Measurements from ENCODE around the gene ESYT3. TPM values are rescaled to one million over a fixed set of nuclear protein-coding genes. Genes with fewer than 3 reads are reported as not detected.

ESYT3 gene, protein sequence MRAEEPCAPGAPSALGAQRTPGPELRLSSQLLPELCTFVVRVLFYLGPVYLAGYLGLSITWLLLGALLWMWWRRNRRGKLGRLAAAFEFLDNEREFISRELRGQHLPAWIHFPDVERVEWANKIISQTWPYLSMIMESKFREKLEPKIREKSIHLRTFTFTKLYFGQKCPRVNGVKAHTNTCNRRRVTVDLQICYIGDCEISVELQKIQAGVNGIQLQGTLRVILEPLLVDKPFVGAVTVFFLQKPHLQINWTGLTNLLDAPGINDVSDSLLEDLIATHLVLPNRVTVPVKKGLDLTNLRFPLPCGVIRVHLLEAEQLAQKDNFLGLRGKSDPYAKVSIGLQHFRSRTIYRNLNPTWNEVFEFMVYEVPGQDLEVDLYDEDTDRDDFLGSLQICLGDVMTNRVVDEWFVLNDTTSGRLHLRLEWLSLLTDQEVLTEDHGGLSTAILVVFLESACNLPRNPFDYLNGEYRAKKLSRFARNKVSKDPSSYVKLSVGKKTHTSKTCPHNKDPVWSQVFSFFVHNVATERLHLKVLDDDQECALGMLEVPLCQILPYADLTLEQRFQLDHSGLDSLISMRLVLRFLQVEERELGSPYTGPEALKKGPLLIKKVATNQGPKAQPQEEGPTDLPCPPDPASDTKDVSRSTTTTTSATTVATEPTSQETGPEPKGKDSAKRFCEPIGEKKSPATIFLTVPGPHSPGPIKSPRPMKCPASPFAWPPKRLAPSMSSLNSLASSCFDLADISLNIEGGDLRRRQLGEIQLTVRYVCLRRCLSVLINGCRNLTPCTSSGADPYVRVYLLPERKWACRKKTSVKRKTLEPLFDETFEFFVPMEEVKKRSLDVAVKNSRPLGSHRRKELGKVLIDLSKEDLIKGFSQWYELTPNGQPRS
- total RNA-seq (2014; rRNA removed; shearing (Covaris generic)): not detected in 2 replicates

GRCh38 chr3:138434276-138434874 is at the start of gene ESYT3:
Gene ESYT3 (plus strand): TSS chr3:138434616. CDS start chr3:138434799, 183 bp downstream.
- DNase-seq (ENCODE audit: low spot score): no peak

GRCh38 chr3:138384976-138385375 is 49.4 kb upstream of the ESYT3 start:
- no peak for DNase-seq (ENCODE audit: low spot score)

DNA sequence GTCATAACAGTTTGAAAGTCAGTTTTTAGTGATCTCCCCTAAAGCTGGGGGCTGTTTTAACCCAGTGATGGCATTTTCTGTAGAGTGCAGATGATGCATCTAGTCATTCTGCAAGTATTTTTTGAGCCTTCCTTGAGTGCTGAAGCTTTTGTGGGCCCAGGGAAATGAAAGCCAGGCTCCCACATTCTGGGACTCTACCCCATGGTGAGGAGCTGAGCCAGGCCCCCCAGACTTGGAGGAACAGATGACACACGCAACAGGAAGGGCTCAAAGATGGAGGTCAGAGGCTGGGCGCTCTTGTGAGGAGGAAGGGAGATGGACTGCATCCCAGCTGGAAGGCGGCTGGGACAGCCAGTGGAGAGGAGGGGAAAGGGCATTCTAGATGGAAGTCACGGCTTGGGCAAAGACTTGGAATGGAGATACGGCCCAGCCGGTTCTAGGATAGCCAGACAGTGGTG is 45.2 kb upstream of the ESYT3 start:
- DNase-seq (ENCODE audit: low spot score): no peak

DNA sequence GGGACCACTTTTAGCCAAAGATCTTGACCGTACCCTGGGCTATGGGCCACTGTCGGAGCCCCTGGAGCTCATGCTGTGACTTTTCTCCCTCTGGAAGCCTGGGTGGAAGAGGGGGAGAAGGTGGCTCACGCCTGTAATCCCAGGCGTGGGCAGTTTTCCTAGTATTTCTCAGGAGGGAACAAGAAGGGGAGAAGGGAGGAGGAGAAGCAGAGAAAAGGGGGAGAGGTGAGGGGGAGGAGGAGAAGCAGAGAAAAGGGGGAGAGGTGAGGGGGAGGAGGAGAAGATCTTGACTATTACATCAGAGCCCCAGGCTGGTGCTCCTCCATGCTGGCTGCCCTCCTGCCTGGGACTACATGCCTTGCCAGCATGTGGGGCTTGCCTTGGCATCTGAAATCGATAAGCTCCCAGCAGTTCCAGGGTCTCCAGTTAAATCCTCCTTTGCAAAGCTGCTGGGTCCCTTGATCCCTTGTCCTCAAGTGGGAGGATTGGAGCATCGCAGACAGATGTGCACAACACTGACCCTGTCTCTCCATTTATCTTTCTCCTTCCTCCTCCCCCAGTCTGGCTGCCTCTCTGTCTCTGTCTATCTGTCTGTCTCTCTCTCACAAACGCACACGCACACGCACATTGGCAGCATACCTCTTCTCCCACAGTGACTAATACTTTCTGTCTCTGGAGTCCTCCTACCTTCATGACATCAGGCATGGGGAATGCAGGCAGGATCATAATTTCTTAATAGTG is 44.4 kb upstream of the ESYT3 start:
- DNase-seq (ENCODE audit: low spot score): no peak

DNA sequence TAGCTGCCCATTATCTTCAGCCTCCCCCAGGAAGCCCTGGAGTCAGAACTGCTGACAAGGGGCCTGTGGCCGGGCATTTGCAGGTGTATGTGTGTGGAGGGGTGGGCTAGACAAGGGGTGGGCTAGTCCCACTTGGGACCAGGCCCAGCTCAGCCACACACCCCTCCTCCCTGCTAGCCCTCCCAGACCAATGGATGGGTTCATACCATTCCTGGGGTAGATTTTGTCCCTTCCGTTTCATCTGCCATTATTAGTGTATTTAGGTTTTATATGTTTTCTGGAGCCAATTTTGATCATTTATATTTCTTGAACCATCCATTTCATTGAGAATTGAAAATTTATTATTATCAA is 43.9 kb upstream of the ESYT3 start:
- DNase-seq (ENCODE audit: low spot score): no peak

- DNase-seq (ENCODE audit: low spot score): no peak
Measured at GRCh38 chr3:138394156-138394555, 40.3 kb upstream of the ESYT3 start.

DNA sequence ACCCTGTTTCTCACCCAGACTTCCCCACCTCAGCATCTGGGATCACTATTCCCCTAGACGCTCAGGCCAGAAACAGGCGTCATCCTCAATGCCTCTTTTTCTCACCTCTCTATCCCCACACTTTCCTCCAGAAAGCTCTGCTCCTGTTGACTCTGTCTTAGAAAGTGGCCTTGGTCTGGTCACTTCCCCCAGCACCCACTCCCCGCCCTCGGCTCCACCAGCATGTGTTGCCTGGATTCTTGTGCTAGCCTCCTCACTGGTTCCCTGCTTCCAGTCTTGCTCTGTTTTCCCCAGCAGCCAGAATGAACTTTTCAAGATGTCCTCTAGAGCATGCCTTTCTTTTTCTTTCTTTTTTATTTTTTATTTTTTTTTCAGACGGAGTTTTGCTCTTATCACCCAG is 39.7 kb upstream of the ESYT3 start:
- DNase-seq (ENCODE audit: low spot score): no peak

- no peak for DNase-seq (ENCODE audit: low spot score)
Measured at GRCh38 chr3:138395865-138396751, 38.3 kb upstream of the ESYT3 start.

DNA sequence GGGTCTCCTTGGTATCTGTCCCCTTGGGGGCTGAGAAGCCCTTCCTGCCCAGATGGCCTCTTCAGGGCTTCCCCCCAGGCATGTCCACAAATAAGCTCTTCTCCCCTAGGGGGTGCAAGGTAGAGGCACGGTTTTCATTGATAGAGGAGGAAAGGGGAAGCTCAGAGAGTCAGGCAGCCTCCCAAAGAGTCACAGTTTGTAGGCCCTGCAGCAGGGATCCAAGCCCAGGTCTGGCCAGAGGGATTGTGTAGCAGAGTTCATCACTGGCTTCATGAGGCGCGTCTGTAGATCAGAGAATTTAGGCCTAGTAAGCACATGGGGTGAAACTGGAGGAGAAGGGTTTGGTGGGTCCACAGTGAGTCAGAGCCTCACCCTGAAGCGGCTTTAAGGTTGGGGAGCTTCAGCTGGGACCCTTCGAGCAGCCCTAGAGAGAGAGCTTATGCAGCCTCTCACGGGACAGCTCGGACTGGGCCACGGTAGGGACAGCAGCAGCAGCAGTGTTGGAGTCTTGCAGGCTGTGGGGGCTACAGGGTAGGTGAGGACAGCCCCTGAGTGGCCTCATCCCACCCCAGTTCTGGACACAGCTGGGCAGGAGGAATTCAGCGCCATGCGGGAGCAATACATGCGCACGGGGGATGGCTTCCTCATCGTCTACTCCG is 37.5 kb upstream of the ESYT3 start:
- no peak for DNase-seq (ENCODE audit: low spot score)

GRCh38 chr3:138397983-138398382 is 36.4 kb upstream of the ESYT3 start:
- no peak for DNase-seq (ENCODE audit: low spot score)

GRCh38 chr3:138398791-138399575 is 35.4 kb upstream of the ESYT3 start:
- DNase-seq (ENCODE audit: low spot score): no peak

DNA sequence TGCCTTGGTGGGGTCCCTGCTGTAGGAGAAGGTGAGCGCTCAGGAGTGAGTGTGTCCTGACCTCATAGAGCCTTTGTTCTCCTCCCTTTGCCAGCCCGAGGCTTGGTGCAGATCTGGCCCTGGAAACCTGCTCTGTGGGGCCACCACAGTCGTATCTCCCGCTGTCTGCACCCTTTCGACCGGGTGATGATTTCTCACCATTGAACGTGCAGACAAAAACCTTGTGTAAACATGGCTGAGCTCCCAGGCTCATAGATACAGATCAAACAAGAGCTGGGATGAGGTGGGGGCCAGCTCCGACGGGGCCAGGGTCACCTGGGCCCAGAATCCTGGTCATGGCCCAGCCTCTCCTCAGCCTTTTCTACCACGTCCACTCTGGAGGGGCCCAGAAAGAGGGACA is 34.6 kb upstream of the ESYT3 start:
- no peak for DNase-seq (ENCODE audit: low spot score)

DNA sequence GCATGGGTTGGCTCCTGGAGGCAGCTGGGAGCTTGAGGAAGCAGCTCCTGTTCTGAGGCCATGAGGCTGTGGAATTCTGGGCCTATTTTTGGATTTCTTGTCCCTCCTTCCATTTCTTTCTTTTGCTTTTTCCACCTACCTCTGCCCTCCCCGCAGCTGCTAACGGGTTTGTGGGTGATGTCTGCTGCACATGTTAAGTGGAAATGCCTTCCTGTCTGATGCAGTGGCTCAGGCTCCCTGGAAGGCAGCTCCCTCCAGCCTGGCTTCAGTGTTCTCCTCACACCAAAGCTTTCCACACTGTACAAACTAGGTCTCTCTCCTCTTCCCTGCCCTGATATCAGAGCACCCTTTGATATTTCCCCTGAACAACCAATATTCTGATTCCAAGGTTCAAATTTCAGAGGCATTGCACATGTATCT is 33.8 kb upstream of the ESYT3 start:
- DNase-seq (ENCODE audit: low spot score): no peak

DNA sequence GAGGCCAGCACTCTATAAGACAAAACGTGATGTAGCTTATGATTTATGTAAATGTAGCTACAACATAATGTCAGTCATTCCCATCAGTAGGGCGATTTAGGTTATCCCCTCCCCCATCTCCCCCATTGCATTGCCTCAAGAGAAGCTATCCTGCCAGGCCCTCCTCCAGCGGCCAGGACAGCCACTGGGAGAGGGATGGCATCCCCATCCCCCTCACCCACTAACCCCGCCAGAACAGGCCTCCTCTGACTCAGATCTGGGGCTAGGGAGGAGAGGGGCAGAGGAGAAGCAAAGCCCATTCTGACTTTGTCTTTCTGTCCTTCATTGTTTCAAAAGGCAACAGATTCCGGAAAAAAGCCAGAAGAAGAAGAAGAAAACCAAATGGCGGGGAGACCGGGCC is 32.6 kb upstream of the ESYT3 start:
- no peak for DNase-seq (ENCODE audit: low spot score)

DNA sequence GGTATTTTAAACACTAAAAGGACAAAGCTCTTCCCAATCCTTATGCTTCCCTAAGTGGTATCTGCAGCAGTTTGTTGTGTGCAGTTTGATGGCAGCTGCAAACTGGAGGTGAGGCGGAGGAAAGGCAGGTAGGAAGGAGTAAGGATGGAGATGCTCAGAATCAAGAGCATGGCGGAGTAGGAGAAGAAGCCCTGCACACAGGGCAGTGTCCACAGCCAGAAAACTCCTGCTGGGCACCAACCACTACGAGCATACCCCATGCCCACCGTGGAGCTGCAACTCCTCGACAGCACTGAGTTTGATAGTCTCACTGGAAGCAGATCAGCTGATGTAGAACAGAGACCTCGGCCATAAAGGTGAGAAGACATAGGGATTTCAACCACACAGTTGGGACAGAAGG is 30.3 kb upstream of the ESYT3 start:
- no peak for DNase-seq (ENCODE audit: low spot score)

DNA sequence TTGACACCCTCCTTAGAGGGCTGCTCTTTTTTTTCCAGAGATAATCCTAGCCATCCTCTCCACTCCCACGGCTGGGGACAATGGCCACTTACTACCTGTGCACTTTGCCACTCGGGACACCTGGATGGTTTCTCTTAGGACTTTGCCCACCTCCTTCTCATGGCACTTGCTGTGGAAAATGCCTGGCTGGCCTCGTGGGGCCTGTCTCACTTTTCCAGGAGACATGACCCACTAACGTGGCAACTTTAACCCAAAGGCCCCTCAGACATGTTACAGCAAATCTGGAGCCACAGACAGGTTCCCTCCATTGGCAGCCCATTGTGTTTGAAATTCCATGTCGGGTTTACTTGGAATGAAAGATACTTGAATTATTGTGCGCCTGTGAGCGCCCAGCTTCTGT is 29.4 kb upstream of the ESYT3 start:
- DNase-seq (ENCODE audit: low spot score): no peak

DNA sequence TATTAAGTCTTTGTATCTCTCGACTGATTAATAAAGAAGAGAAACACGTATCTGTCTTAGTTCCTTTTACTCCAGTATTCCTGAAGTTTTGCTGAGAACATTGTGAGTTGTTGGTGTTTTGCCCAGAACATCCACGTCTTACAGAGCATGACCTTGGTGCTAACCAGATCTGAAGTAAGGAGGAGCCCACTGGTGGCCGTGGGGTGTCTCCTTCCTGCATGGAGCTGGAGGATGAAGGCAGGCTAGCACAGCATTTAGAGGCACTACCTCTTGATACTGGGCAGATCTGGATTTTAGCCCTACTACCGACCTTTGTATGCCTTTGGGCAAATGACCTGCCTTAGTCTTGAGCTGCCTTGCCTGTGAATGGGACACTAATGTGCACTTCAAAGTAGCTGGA is 28.9 kb upstream of the ESYT3 start:
- DNase-seq (ENCODE audit: low spot score): no peak

DNA sequence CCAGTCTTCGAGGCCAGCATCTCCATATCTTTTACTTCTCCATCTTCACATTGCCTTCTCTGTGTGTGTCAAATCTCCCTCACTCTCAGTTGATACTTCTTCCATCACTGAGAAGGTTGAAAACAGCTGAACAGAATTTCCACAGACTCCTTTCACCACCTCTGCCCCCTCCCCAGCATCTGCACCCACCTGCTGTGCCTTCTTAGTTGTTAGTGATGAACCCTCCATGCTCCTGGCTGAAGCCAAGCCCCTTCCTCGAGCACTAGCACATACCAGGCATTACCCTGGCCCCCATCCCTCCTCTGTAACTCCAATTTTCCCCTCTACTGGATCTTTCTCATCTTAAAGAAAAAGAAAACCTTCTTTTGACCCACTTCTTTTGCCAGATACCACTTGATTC is 27.8 kb upstream of the ESYT3 start:
- no peak for DNase-seq (ENCODE audit: low spot score)

DNA sequence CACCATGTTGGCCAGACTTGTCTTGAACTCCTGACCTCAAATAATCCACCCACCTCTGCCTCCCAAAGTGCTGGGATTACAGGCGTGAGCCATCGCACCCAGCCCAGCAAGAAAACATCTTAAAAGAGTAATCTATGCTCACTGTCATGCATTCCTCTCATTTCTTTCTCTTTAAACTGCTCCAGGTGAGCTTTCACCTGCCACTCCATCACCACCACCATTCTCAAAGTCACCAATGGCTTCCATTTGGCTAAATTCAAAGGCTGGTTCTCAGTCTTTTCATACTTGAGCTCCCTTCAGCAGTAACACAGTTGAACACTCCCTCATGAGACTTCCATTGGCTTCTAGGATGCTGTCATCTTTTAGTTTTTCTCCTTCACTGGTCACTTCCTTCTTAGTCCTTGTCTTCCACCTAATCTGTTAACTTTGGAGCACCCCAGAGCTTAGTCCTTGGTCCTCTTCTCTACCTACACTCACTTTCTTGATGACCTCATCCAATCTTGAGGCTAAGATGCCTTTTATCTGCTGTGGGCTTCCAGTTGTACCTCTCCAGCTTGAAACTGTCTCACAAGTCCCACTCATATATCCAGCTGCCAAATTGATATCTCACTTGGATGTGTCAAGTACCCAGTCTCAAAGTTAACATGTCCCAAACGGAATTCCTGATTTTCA is 27.0 kb upstream of the ESYT3 start:
- no peak for DNase-seq (ENCODE audit: low spot score)
